ENCODE data around the gene FBXO11.

- no peak for TF ChIP-seq POLR2A (IDR thresholded peaks at IDR 0.05)
- no peak for TF ChIP-seq EP300 (IDR thresholded peaks at IDR 0.05)
Observed at GRCh38 chr2:47849368-47849767, 56.9 kb downstream of the FBXO11 start.

Measured in tibial nerve (tissue), 3 donors.